HEK293T (cell line): ENCODE data around the gene BPIFB3.

ENCODE experiments used
- ARNT ChIP-seq: fragments of 450-650 bp; IDR thresholded peaks from 2 replicates; pipeline ENCODE4 v1.6.1; 2017; ENCODE audit warnings: mild to moderate bottlenecking
- BHLHE40 ChIP-seq: fragments of 450-650 bp; IDR thresholded peaks from 2 replicates; pipeline ENCODE4 v1.6.1; 2016; ENCODE audit warnings: mild to moderate bottlenecking, moderate library complexity, borderline replicate concordance
- CTBP1 ChIP-seq: fragments of 450-650 bp; IDR thresholded peaks from 2 replicates; pipeline ENCODE4 v1.6.1; 2016; ENCODE audit warnings: borderline replicate concordance
- ELF4 ChIP-seq: fragments of 450-650 bp; IDR thresholded peaks from 2 replicates; pipeline ENCODE4 v1.6.1; 2017; ENCODE audit warnings: antibody characterized with exemption
- FOXA1 ChIP-seq: fragments of 450-650 bp; IDR thresholded peaks from 2 replicates; pipeline ENCODE4 v1.6.1; 2016; ENCODE audit warnings: mild to moderate bottlenecking
- FOXK2 ChIP-seq: fragments of 450-650 bp; IDR thresholded peaks from 2 replicates; pipeline ENCODE4 v1.6.1; 2016; ENCODE audit warnings: mild to moderate bottlenecking
- FOXM1 ChIP-seq: fragments of 450-650 bp; IDR thresholded peaks from 2 replicates; pipeline ENCODE4 v1.6.1; 2017; ENCODE audit warnings: mild to moderate bottlenecking, borderline replicate concordance
- HDGF ChIP-seq: fragments of 450-650 bp; IDR thresholded peaks from 2 replicates; pipeline ENCODE4 v1.6.1; 2017; ENCODE audit warnings: antibody characterized with exemption, borderline replicate concordance
- L3MBTL2 ChIP-seq: fragments of 450-650 bp; conservative IDR thresholded peaks from 2 replicates; pipeline ENCODE4 v1.6.1; 2016; ENCODE audit warnings: mild to moderate bottlenecking
- PKNOX1 ChIP-seq: fragments of 450-650 bp; IDR thresholded peaks from 2 replicates; pipeline ENCODE4 v1.6.1; 2016
- SP1 ChIP-seq: fragments of 450-650 bp; IDR thresholded peaks from 2 replicates; pipeline ENCODE4 v1.6.1; 2017
- TARDBP ChIP-seq: fragments of 450-650 bp; IDR thresholded peaks from 2 replicates; pipeline ENCODE4 v1.6.1; 2016
- ZNF384 ChIP-seq: fragments of 450-650 bp; IDR thresholded peaks from 2 replicates; pipeline ENCODE4 v1.6.1; 2016

- TF ChIP-seq ELF4 (no peak), L3MBTL2 (no peak), ZNF384 (no peak), HDGF (no peak), PKNOX1 (no peak), TARDBP (no peak), ARNT (no peak), FOXM1 (no peak), CTBP1 (no peak), FOXK2 (no peak), FOXA1 (no peak), BHLHE40 (no peak), SP1 (no peak)
Observed at GRCh38 chr20:33061658-33062028, 7.9 kb downstream of the BPIFB3 start.
